ENCODE data around the gene ATF7IP.
A peak's percentile ranks its signal among the peaks of the same experiment; 100 is the strongest.
"Not testable (repeated sequence)": the region's sequence is repeated elsewhere in the genome, so short reads cannot be mapped to it uniquely, and the experiment has no call there.

Gene ATF7IP

DNA sequence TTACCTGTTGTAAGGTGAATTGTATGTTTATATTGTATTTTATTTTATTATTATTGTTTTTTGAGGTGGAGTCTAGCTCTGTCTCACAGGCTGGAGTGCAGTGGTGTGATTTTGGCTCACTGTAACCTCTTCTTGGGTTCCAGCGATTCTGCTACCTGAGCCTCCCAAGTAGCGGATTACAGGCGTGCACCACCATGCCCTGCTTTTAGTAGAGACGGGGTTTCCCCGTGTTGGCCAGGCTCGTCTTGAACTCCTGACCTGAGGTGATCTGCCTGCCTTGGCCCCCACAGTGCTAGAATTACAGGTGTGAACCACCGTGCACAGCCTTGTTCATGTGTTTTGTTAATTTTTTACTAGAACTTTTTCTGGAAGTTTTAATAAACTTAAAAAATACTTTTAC, 3.8 kb downstream of the ATF7IP start:
- no peak for FAIRE-seq

DNA sequence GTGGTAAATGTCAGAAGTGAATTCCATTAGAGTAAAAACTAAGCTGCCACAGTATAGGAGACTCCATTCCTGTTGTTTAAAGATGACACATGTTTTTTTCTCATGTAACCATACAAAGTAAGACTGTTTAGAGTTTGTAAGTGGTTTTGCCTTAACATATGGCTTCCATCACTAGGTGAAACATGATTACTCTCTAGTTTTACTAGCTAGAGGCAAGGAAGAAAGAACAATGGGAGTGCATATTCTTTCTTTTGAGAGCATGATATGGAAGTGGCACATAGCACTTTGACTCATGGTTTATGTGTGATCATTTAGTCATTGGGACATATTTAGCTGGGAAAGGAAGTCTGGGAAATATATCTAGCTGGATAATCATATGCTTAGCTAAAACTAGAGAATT, 7.7 kb downstream of the ATF7IP start:
- FAIRE-seq, result no peak

DNA sequence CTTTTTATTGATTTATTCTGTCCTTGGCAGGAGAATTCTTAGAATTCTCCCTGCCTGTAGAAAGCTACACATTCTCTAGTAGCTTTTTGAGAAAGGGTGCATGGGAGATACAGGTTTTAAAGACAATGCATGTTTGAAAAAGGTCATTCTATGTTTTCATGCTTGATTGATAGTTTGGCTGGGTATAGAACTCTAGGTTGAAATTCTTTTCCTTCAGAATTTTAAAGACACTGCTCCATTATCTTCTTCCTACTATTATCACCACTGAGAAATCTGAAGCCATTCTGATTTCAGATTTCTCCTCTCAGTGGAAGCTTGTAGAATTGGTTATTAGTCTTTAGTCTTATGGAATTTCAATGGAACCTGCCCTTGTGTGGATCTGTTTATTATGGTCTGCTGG, 14.0 kb downstream of the ATF7IP start:
- no peak for FAIRE-seq

DNA sequence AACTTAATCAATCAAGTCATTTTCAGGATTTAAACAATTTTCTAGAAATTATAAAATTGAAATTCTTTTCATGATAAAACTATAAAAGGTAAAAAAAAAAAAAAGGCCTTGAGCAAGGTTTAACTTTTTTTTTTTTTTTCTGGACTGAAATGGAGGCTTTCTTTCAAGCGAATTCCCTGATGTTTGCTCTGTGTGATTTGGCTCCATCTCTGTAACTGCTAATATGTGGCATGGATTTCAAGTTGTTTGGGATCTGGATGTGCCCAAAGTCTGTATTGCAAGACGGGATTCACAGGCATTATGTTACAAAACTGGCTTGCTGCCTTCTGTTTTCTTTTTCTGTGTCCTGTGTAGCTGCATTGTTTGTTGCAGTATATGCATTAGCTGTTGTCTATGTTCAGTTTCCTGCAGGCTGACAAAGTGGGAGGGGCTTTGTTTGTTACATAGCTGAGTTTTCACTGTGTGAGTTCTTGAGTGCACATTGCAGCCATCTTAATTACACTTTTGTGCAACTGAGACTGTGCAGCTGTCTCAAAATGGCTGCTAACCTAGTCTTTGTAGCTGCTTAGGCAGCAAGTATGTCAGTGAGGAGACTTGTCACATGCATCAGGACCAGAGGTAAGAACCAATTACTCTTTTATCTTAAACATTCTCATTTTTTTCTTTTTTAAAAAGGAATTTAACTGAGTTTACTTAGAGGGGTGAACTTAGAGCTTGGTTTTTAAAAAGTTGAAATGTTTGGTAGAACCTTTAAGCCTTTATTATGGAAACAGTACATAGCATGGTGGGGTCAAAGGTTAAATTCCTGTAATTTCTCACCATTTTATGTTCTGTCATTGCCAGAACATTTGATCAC, 19.5 kb downstream of the ATF7IP start:
- peak; percentile 96 for FAIRE-seq

- FAIRE-seq, result no peak
These were observed 21.9 kb downstream of the ATF7IP start for GRCh38 chr12:14387219-14387871.

GRCh38 chr12:14390449-14390848, 25.0 kb downstream of the ATF7IP start:
- FAIRE-seq, result no peak

DNA sequence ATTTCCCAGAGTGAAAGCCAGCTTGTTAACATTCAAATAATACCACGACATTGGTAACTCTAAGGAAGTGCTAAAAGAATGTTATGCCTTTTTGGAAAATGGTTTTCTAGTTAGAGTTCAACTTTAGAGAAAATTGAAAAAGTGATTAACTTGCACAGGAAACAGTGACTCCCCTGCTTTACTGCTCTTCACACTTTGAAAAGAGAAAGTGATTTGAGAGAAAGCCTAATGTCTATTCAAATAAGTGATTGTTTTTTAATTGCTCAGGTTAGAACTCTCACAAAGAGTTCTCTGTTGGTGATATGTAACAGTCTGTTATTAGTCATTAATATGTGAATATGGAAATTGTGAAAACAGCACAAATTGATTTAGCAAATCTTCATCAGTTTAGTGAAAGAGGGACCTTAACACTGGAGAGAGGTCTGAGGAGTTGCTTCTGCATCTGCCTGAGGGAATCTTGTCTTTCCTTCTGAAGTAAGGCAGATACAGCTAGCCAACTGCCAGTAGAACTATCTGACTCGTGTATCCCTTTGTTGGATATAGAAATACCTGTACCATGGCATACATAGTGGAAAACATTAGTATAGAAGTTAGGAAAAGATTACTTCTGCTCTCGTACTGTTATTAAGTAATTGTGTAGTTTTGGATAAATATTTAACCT, 25.5 kb downstream of the ATF7IP start:
- no peak for FAIRE-seq

DNA sequence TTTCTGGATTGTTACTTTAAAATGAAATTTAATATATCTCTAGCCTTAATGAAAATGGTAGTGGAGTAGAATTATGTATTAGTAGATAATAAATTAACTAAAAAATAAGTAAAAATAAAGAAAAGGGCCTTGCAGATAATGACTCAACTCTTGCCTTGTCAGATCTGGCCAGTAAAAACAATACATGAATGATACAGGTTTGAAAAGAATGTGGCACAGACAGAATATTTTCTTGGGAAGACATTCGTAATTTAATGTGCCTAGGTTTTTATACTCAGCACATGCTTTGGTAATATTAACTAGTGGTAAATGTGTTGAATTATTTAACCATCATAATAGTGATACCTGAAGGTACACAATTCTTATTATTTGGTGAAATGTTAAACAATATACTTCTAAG, 28.3 kb downstream of the ATF7IP start:
- FAIRE-seq, result no peak

GRCh38 chr12:14394317-14395073, 29.0 kb downstream of the ATF7IP start:
- peak; percentile 99 for FAIRE-seq

- no peak for FAIRE-seq
These were observed 29.7 kb downstream of the ATF7IP start for GRCh38 chr12:14395074-14395778.

- FAIRE-seq, result no peak
These were observed 30.6 kb downstream of the ATF7IP start for GRCh38 chr12:14396071-14396470.

GRCh38 chr12:14399871-14400270, 34.4 kb downstream of the ATF7IP start:
- no peak for FAIRE-seq

DNA sequence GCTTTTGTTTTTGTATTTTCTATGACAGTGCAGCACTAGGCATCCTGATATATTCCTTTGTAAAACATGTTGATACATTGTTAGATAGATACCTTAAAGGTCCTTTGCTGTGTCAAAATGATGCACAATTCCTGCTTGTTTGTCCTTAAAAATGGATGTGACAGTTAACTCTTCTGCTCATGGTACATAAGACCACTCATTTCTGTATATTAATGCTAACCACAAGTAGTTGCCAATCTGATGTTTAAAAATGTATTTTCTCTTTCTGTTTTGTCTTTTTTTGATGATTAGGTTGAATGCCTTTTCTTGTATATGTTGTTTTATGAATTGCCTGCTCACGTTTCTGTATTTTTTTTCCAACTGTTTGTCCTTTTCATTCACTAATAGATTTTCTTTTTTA, 35.1 kb downstream of the ATF7IP start:
- FAIRE-seq, result no peak

GRCh38 chr12:14401267-14401666, 35.8 kb downstream of the ATF7IP start:
- not testable (repeated sequence) for FAIRE-seq

DNA sequence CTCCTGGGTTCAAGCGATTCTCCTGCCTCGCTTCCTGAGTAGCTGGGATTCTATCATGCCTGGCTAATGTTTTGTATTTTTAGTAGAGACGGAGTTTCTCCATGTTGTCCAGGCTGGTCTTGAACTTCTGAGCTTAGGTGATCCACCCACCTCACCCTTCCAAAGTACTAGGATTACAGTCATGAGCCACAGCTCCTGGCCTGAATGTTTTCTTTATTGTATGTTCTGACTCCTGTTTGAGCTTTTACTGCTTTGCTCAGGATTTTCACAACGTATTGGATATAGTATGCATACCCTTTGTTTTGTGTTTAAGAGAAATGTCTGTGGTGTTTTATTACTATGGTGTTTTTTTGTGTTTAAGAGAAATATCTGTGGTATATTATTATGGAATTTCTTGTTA, 37.2 kb downstream of the ATF7IP start:
- FAIRE-seq, result no peak

GRCh38 chr12:14403293-14403692, 37.8 kb downstream of the ATF7IP start:
- FAIRE-seq, result no peak

DNA sequence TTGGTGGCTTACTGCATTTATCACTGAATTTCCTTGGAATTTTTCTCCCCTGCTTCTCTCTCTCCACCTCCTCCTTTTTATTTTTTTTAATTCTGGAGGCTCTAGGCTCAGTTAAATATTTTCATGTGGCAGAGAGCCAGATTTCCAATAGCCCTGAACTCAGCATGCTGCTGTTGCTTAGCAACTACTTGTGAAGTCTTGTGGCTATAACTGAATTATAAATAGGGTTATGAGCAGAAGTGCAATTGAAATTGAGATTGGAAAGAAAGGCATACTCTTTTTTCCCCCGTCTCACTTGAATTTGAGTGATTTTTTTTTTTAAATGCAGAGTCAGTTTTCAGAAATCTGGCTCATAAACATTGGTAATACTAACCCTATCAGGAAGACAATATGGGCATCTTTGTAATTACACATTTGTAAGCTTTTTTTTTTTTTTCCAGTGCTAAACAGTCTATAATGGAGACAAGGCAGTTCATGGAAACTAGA, 38.3 kb downstream of the ATF7IP start:
- no peak for FAIRE-seq

DNA sequence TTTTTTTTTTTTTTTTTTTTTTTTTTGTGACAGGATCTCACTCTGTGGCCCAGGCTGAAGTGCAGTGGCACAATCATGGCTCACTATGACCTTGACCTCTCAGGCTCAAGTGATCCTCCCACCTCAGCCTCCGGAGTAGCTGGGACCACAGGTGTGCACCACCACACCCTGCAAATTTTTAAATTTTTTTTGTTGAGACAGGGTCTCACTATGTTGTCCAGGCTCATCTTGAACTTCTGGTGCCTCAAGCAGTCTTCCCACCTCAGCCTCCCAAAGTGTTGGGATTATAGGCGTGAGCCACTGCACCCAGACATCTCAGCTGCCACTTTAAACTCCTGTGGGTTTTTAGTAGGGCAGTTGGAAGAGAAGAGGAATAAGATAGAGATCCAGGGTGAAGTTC, 39.9 kb downstream of the ATF7IP start:
- not testable (repeated sequence) for FAIRE-seq

GRCh38 chr12:14408208-14408607, 42.7 kb downstream of the ATF7IP start:
- no peak for FAIRE-seq

- no peak for FAIRE-seq
These were observed 44.7 kb downstream of the ATF7IP start for GRCh38 chr12:14410177-14410576.

DNA sequence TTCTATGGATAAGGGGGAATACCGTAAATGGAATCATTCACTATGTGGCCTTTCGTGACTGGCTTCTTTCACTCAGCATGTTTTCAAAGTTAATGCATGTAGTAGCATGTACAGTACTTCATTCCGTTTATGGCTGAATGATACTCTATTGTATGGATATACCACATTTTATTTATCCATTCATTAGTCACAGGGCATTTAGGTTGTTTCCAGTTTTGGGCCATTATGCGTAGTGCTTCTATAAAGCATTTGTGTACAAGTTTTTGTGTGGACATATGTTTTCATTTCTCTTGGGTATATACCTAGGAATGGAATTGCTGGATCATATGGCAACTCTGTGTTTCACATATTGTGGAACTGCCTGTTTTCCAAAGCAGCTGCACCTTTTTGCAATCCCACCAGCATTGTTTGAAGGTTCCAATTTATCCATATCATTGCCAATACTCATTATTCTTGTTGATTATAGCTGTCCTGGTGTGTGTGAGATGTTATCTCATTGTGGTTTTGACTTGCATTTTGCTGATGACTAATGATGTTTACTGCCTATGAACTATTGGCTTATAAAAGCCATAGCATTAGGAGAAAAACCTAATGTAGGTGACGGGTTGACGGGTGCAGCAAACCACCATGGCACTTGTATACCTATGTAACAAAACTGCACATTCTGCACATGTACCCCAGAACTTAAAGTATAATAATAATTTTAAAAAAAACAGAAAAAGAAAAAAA, 45.5 kb downstream of the ATF7IP start:
- no peak for FAIRE-seq

- peak; percentile 74 for FAIRE-seq
These were observed 51.2 kb downstream of the ATF7IP start for GRCh38 chr12:14416658-14417057.

Data from TTC549 (cell line).